ENCODE data around the gene RBM25. TPM values are rescaled to one million over a fixed set of nuclear protein-coding genes. Genes with fewer than 3 reads are reported as not detected.
A peak's percentile ranks its signal among the peaks of the same experiment; 100 is the strongest.
"Not testable (repeated sequence)": the region's sequence is repeated elsewhere in the genome, so short reads cannot be mapped to it uniquely, and the experiment has no call there.

Gene RBM25
- 10 to 100 TPM; 13.1 to 49.2 (median 38.8) TPM for total RNA-seq
- 10 to 100 TPM; 23.2 to 30.4 TPM for polyA plus RNA-seq
- long read RNA-seq, donor 1, partial matches to known transcripts, result 44 of 54 reads
- long read RNA-seq, donor 1, other reads (novel, unspliced or antisense), result 8 of 54 reads
- long read RNA-seq, donor 2, transcript RBM25-203 (9 exons, 2,470 nt), result major isoform, 5 of 42 reads
- long read RNA-seq, donor 2, partial matches to known transcripts, result 34 of 42 reads
- long read RNA-seq, donor 2, other reads (novel, unspliced or antisense), result 3 of 42 reads
- long read RNA-seq, donor 3, full-length matches to known transcripts, result 3 of 36 reads
- long read RNA-seq, donor 3, partial matches to known transcripts, result 32 of 36 reads
- long read RNA-seq, donor 3, other reads (novel, unspliced or antisense), result 1 of 36 reads

GRCh38 chr14:73058224-73058921 lies at the start of gene RBM25:
Gene RBM25 (plus strand): TSS chr14:73058534. CDS start chr14:73071642, 13,108 bp downstream.
- peak; percentile 98 to 100 (median 99) for ATAC-seq
- H3K4me1 ChIP-seq, result peaks cover 6 to 46% (median 32%) of the 10 kb centered on the region in 12 donors
- no peaks in the 10 kb centered on the region for H3K9me3 ChIP-seq
- H3K36me3 ChIP-seq, result peaks cover 0 to 22% (median 4%) of the 10 kb centered on the region in 9 donors
- H3K4me3 ChIP-seq, result peak within 1 kb of the TSS; percentile 56 to 95 (median 87)
- intact Hi-C loops (cut with DNase I), result loop anchor here in 3 of 10 donors (1.0 to 2.0 kb wide), 2 partner anchors 31 to 32 kb away; partner anchors contain the start of gene ZFYVE1 (in 3 of the 3)
- DNase-seq, result peak; percentile 95 to 98 (median 96)
- TF ChIP-seq POLR2A (IDR thresholded peaks at IDR 0.05) (peak; percentile 45 to 83), CTCF (IDR thresholded peaks at IDR 0.05) (peak in 4 of 12 donors; percentile 9 to 38 (median 18))
- 0 to 1% (median 0%) methylated on average over 41 to 57 of the region's 57 CpGs for WGBS, 4 donors
- H3K27me3 ChIP-seq, result no peaks in the 10 kb centered on the region
- H3K27ac ChIP-seq, result peak within 1 kb of the TSS; percentile 77 to 97 (median 92)

GRCh38 chr14:73011189-73011588 lies 47.1 kb upstream of the RBM25 start:
- H3K9me3 ChIP-seq; ATAC-seq; H3K4me3 ChIP-seq; intact Hi-C loops (cut with DNase I); H3K27me3 ChIP-seq; H3K27ac ChIP-seq; DNase-seq: not testable (repeated sequence)
- Histone ChIP-seq H3K36me3 (peaks cover 0 to 40% (median 22%) of the 10 kb centered on the region in 9 donors), H3K4me1 (peaks cover 0 to 22% (median 11%) of the 10 kb centered on the region in 12 donors)
- 92 to 97% (median 94%) methylated on average over 7 of the region's 7 CpGs for WGBS, 4 donors

GRCh38 chr14:73014105-73014504 lies 44.2 kb upstream of the RBM25 start:
- intact Hi-C loops (cut with DNase I), result no loop called here
- Histone ChIP-seq H3K4me1 (peaks cover 0 to 20% (median 0%) of the 10 kb centered on the region in 12 donors), H3K9me3 (no peaks in the 10 kb centered on the region), H3K27ac (no peak overlapping the region), H3K36me3 (peaks cover 0 to 57% (median 36%) of the 10 kb centered on the region in 9 donors), H3K27me3 (no peaks in the 10 kb centered on the region), H3K4me3 (no peak overlapping the region)
- DNase-seq, result no peak
- no peak for ATAC-seq
- WGBS, 4 donors, result 75 to 98% (median 86%) methylated on average over 2 of the region's 2 CpGs
- TF ChIP-seq POLR2A (IDR thresholded peaks at IDR 0.05) (no peak), CTCF (IDR thresholded peaks at IDR 0.05) (no peak)

- 93 to 97% (median 96%) methylated on average over 14 of the region's 14 CpGs for WGBS, 4 donors
- peaks cover 0 to 70% (median 49%) of the 10 kb centered on the region in 9 donors for H3K36me3 ChIP-seq
- ATAC-seq; H3K27me3 ChIP-seq; DNase-seq; H3K9me3 ChIP-seq; intact Hi-C loops (cut with DNase I); H3K4me3 ChIP-seq; H3K27ac ChIP-seq: not testable (repeated sequence)
- peaks cover 0 to 20% (median 0%) of the 10 kb centered on the region in 12 donors for H3K4me1 ChIP-seq
Observed at GRCh38 chr14:73015552-73015951, 42.8 kb upstream of the RBM25 start.

- peaks cover 0 to 75% (median 50%) of the 10 kb centered on the region in 9 donors for H3K36me3 ChIP-seq
- H3K27ac ChIP-seq, result not testable (repeated sequence)
- H3K4me1 ChIP-seq, result peaks cover 0 to 20% (median 0%) of the 10 kb centered on the region in 12 donors
Observed at GRCh38 chr14:73016011-73016410, 42.3 kb upstream of the RBM25 start.

More at GRCh38 chr14:73016011-73016410, 42.3 kb upstream of the RBM25 start:
- H3K9me3 ChIP-seq; H3K27me3 ChIP-seq; H3K4me3 ChIP-seq; DNase-seq; intact Hi-C loops (cut with DNase I); ATAC-seq: not testable (repeated sequence)
- 93 to 99% (median 96%) methylated on average over 10 of the region's 10 CpGs for WGBS, 4 donors
